NOMO-1 treated with DMSO at 0.1 percent for 48 hours (cell line): ENCODE measurements around the gene ZNF394.

Experiments used
- DNase-seq: peaks from one replicate; lab custom pipeline; 2025; ENCODE audit not compliant: unreplicated experiment; lab: John Stamatoyannopoulos, UW

The ZNF394 gene

DNA sequence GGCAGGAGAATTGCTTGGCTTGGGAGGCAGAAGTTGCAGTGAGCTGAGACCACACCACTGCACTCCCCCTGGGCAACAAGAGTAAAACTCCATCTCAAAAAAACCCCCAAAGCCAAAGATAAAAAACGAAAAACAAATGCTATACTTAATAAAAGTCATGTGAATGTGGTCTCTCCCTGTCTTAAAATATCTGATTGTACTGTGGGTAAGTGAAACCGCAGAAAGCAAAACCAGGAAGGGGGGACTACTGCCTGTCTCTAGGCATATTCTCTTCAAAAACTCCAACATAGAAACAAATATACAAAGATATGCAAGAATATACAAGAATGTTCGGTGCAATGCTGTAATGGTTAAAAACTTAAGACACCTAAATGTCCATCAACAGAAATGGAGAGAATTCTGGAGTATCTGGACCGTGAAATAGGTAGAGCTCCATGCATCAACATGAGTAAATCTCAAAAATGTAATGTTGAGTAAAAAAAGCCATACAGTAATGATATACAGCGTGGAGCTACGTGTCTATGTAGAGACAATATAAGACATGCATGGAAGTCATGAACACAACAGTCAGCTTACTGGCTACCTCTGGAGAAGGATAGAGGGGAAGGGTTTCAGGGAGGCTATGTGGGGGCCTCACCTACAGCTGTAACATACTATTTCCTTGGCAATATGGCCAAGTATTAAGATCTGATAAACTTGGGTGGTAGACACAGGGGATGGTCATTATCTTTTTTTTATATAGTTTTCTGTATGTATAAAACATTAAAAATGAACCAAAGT lies 2.1 kb downstream of the ZNF394 start:
- DNase-seq = no peak

DNA sequence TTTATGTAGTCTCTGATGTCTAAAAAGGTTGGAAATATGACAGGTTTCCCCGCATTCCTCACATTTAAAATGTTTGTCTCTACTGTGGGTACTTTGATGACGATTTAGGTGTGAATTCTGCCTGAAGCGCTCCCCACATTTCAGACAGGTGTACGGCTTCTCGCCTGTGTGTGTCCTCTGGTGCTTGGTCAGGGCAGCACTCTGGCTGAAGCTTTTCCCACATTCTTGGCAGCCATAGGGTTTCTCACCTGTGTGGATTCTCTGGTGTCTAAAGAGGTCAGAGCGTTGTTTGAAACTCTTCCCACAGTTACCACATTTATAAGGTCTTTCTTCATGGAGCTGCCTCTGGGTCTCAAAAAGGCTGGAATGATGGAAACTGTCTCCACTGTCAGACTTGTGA lies 6.3 kb downstream of the ZNF394 start:
- DNase-seq = no peak

DNA sequence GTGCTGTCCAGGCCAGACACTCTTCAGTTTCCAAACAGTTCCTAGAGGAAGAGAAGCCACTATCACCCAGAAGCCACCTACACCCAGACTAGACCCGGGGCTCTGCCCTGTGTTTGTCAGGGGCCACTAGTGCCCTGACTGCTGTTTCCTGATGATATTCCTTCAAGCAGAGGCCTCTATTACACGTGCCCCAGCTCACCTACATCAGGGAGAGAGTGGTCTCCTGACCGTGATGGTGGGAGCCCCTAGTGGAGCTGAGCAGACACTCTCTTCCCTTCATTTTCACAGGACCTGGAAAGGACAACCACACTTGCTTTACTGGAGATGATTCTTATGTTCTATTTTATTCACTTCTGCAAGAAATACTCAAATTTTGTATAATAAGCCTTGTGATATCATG lies 9.2 kb downstream of the ZNF394 start:
- DNase-seq = no peak

DNA sequence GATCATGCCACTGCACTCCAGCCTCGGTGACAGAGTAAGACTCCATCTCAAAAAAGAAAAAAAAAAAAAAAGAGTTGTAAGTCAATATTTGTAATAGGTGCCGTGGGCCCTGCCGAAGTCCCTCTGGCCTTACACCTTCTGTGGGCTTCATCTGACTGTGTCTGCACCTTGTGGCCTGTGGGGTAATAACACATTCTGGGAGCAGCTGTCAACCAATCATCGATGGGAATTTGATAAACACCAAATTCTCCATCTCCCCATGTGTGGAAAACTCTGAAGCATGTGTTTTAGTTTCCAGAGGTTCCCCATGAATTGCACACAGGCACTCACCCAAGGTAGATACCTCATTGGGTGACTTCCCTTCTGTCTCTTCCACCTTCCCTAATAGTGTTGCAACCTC lies 10.8 kb downstream of the ZNF394 start:
- no peak for DNase-seq

DNA sequence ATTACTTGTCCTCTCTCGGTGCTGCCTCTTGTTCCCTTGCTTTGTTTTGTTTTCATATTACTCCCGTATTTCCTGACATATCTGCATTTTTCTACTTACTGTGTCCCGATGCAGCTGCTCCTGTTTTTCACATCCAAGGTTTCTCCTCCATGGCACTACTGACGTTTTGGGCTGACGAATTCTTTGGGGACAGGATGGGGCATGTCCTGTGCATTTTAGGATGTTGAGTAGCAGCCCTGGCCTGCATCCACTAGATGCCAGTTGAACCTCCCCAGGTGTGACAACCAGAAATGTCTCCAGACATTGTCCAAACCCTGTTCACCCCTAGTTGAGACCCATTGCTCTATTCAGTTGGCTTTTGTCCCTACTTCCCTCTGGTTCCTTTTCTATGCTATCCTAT lies 15.0 kb downstream of the ZNF394 start:
- DNase-seq = no peak

DNA sequence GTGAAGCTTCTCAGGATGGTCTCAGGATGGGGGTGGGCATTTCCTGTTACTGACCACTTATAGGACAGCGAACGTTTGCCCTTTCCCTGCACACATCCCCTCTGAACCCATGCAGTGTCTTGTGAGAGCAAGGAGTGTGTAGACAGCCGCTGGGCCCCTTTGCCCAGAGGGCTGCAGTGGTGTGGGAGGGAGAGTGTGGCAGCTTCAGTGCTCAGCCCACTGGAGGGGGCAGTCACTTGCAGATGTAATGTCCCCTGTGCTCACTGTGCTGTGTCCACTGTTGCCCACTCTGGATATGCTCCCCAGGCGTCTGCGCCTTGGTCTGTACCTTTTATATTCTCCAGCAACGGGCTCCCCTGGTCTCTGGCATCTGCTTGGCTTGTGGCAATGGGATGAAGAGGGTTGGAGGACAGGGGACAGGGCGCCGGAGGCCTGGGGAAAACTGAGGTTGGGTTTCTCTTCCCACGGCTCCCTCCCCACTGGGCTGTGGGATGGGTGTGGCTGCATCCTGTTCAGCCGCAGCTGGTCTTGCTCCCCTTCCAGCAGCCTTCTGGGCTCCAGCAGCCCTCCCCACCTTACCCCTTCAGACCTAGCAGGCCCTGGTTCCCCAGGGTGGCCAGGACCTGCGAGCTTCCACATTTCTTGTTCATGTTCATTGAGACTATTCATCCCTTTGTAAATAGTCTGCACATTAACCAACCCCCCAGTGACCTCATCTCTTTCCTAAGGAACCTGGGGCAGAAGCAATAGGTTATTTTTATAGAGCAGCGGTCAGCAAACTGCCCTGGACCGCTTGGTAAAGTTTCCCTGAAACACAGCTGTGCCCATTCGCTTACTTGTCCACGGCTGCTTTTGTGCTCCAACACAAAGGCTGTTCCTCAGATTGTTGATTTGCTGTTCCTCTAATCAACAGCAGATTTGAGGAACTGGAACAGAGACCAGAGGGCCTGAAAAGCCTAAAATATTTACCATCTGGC lies 21.3 kb downstream of the ZNF394 start:
- DNase-seq = no peak

DNA sequence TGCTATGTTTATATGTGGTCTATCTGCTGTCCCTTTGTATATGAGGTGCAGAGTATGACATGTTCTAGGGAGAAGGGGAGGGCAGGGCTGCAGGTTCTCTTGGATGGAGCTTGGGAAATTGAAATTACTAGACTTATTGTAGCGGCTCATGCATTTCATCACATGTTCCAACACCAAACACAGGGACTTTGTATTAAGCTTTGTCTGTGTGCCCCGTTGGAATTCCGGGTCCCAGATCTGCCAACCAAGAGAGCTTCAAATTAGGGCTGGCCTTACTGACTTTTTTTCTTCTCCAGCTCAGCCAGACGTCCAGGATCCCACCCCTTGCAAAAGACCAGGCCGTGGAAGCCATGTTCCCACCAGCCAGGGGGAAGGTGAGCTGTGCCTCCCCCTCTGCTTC lies 24.0 kb downstream of the ZNF394 start:
- DNase-seq = no peak

DNA sequence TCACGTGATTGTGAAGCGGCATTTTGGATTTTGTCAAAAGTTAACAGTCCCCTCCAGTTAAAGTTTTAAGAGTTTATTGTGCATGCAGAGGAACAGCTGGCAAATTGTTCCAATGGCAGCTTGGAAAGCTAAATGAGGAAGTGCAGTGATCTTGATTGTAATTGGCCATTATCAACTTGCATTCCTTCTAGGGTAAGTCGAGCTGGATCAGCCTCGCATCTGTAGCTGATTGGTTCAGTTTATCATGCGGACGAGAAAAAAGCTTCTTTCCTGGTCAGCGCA lies 26.8 kb downstream of the ZNF394 start:
- peak; percentile 95 for DNase-seq

DNA sequence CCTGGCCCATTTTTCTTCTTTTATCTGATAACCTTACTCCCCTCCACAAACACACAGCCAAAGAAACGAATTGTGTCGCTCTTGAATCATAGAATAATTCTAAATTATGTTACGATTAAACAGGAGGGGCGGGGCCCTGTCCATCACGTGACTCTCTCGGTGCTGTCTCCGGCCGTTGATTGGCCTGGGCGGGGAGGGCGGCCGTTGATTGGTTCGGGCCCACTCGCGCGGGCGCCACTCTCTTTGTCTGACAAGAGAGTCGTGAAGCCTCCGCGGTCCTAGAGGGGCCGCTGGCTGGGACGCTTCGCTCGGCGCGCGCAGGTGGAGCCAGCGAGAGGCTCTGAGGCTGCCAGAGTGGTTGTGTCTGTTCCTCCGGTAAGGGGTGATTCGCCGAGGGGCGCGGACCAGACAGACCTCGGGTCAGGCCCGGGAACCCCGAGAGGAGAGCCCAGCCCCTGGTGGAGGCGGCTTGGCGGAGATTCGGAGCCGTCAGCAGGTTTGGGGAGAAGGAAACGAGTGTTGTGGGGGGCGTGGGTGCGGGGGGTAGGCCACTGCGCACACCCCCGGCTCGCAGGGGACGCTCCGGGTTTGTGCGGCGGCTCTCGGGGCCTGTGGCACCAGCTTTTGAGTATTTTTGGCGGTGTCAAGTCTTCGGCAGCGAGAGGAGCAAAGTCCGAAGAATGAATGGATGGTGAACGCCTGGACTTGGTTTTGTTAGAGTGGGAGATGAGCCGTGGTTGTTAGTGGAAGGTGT lies 27.3 kb downstream of the ZNF394 start, which contains the start of gene ZNF789:
ZNF789 (plus strand) TSS at position 330 of the 754 bp plus-strand sequence. CDS start 3,567 bp downstream, outside the sequence.
- DNase-seq = peak; percentile 99

DNA sequence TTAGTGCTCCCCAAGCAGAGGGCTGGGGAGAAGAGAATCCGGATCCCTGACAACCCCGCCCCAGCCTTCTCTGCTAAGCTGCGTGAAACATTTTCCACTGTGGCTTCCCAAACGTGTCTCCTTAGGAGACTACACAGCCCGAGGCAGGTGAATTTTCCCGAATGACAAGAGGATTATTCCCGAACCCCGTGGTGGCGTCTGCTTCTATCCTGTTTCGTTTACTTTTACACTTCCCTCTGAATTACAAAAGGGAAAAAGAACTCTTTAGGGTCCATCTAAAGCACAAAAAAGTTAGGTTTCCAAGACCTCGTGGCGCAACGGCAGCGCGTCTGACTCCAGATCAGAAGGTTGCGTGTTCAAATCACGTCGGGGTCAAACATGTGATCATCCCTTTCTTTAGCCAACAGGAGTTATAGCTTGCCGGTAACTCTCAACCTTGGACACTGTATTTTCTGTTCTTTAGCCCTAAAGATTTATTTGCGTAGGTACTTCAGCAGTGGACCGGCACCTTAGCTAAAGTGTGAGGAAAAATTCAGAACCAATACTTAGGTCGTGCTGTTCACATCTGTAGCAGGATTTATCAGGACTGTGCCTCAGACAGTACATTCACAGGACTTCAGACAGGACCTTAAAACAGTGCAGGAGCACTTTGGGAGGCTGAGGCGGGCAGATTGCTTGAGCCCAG lies 30.6 kb downstream of the ZNF394 start:
- no peak for DNase-seq

DNA sequence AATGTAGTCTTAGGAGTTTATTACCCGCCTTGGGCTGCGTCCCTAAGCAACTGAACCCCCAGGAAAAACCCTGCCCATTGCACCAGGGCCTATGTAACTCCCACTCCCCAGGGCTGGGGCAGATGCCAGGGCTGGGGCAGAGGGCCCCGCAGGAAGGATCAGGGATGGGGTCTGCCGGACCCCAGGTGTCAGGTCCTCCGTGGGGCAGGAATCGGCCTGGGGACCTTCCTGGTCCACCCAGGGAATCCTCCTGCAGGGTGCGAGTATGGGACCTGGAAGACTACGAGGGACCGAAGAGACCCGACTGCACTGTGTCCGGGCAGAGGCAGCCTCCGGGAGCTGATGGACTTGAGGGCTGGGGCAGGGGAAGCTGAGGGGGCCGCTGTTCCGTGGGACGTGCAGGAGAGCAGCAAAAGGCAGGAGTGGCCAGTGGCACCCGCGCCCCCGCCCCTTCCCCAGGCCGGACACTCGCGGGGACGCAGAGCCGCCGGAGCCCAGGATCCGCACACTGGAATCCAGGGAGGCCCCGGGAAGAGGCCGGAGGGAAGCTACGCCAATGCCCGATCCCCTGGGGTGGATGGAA lies 31.7 kb downstream of the ZNF394 start:
- DNase-seq = no peak

DNA sequence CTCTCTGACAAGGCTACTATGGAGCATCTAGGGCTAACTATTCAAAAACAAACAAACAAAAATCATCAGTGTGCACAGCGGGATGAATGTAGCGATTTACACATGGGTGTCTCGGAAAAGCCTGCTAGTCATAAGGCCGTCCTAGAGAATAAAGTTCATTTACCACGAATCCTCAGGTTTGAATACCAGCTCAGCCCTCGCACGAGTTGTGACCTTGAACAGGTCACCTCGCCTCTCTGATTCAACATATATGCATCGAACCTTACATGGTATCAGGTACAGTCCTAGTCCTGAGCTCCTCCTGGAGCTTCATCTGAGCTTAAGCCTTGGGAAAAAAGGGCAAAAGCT lies 34.7 kb downstream of the ZNF394 start:
- DNase-seq = no peak

DNA sequence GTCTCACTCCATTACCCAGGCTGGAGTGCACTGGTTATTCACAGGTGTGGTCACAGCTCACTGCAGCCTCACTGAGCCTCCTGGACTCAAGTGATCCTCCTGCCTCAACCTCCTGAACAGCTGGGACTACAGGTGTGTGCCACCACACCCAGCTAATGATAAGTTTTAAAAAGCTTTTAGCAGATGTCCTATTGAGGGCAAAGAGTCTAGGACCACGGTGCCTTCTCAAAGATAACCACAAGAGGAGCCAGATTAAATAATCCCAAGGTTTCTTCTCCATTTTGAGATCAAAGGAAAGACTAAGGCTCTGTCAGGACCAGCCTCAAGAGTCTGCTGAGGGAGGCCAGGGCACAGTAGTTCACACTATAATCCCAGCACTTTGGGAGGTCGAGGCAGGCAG lies 38.9 kb downstream of the ZNF394 start:
- DNase-seq = no peak

DNA sequence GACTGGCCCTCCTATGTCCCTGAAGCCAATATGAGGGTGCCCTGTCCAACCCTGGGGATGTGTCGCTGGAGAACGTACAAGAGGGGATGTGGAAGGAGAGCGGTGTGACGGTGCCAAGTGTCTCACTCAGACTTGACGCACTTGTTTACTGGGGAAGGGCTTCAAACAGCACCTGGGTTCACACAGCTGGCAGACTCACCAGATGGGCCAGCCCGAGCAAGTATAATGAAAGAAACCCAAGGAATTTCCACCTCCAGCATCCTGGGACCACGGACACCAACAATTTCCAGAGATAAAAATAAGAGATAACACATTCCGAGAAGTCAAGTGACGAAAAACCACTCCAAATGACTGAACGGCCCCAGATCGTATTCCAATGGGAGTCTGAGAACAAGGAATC lies 39.4 kb downstream of the ZNF394 start:
- DNase-seq = no peak

DNA sequence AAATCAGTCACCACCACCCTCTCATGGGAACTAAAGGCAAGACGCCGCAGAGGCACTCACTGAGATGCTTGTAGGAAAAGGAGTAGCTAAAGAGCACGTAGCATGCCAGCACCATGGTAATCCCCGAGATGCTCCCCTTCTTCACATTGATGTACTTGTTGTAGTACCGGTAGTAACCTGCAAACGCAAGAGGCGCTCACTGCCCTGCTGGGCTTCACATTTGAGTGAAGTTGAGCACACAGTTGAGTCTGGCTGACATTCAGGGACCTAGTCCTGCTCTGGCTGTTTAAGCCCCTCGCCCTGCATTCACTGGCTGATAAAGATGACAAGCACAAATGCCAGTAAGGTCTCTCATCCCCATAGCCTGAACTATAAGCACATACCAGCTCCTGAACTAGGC lies 41.0 kb downstream of the ZNF394 start:
- DNase-seq = no peak

DNA sequence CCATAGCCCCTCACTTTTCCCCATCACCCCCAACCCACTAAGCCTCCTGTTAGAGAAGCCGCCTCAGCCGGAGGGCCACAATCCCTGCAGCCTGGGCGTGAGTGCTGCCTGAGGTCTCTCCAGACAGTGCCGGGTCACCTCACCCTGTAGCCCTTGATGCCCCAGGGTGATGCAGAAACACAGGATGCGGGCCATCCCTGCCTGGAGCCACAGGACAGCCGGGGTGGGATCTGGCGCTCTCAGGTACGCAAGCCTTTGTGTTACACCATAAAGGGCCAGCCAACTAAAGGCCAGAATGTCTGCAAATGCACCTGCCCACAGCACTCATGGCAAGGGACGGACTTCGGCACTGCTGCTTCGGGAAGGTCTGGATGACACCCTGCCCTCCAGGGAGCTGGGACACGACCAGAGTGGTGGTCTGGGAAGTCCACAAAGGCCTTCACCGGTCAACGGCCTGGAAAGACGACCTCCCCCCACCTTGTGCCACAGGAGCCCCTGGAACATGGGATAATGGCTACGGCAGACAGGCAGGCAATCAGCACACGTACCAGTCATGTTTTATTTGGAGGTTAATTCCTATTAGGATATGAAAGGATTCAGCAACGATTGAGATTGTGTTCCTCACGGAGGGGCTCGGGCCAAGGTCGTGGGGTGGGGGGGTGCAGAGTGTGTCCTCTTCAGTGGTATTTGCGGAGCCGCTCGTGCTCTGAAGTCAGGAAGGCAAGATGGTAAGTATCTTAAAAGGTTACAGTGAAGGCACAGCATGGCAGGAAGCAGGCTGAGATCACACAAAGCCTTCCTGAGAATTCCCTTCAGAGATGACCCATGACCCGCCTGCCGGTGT lies 42.2 kb downstream of the ZNF394 start:
- DNase-seq = no peak

DNA sequence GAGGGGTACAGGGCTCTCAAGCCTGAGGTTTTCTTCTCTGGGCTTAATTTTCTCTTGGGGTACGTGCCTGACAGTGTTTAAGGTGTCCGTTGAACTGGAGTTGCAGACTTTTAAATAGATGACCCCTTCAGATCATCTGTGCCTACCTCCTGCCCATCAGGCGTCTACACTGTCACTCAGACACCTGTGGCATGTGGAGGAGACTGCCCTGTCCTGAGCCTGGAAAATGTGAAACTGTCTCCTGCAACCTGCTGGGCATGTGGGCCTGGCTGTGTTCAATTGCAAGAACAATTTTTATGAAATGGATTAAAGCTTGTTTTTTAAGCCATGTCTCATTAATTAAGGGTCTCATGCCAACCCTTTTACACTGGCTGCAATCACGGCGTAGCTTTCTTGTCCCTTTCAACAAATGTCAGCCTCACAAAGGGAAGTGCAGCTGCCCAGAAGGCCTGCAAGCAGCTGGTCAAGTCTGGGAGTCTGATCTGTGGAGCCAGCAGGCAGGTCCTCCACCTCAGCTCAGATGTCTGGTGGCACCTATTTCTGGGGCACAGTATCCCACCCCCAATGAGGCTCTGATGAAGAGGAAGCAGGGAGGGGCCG lies 42.9 kb downstream of the ZNF394 start:
- DNase-seq = no peak

DNA sequence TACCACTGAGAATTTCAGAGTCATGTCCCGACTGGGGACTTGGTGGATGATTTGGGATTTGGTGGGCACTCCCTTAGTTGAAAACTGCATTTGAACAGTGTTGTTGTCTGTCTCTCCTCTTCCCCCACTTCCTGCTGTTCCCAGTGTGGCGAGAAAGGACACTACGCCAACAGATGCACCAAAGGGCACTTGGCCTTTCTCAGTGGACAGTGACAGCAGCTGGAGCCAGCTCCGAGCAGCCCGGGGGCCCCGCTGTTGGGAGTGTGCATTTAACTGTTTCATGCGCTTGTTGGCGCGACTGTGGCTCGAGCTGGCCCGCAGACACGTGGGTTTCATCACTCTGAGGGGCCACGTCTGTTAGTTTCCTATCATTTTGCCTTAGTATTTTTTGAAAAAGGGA lies 43.8 kb downstream of the ZNF394 start:
- no peak for DNase-seq

DNA sequence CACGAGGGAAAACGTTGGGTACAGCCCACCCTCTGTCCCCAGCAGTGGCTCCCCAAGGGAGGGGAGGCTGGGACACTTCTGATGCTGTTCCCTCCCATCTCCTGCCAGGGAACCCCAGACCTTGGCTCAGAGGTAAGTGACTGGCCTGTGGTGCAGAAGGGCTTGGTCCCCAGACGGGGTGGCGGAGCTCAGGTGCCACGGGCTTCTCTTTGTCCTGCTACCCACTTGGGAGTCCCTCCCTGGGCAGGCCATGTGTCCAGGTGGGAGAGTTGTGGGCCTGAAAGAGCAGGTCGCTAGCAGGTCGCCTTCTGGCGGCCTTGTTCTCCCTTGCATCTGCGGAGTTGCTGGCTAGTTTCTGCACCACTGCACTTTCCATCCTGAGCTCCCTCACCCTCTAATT lies 44.2 kb downstream of the ZNF394 start:
- DNase-seq = no peak
